ENCODE data around the gene VWA2.

Gene VWA2

GRCh38 chr10:114291076-114291475 is 52.0 kb downstream of the VWA2 start:
- H3K4me3 ChIP-seq (replicated peaks; ENCODE audit: low read depth, low read length), result no peak overlapping the region
- TF ChIP-seq CTCF (IDR thresholded peaks at IDR 0.05; ENCODE audit: low read length, missing control alignments), result no peak
- no peak for DNase-seq (ENCODE audit: low read depth)

- no peak for TF ChIP-seq CTCF (IDR thresholded peaks at IDR 0.05; ENCODE audit: low read length, missing control alignments)
- H3K4me3 ChIP-seq (replicated peaks; ENCODE audit: low read depth, low read length), result no peak overlapping the region
- DNase-seq (ENCODE audit: low read depth), result no peak
Observed at GRCh38 chr10:114291516-114291915, 52.5 kb downstream of the VWA2 start.

- no peak for DNase-seq (ENCODE audit: low read depth)
- H3K4me3 ChIP-seq (replicated peaks; ENCODE audit: low read depth, low read length), result no peak overlapping the region
- no peak for TF ChIP-seq CTCF (IDR thresholded peaks at IDR 0.05; ENCODE audit: low read length, missing control alignments)
Observed at GRCh38 chr10:114293075-114293474, 54.0 kb downstream of the VWA2 start.

- no peak for TF ChIP-seq CTCF (IDR thresholded peaks at IDR 0.05; ENCODE audit: low read length, missing control alignments)
- no peak for DNase-seq (ENCODE audit: low read depth)
- H3K4me3 ChIP-seq (replicated peaks; ENCODE audit: low read depth, low read length), result no peak overlapping the region
Observed at GRCh38 chr10:114294549-114294948, 55.5 kb downstream of the VWA2 start.

- H3K4me3 ChIP-seq (replicated peaks; ENCODE audit: low read depth, low read length), result no peak overlapping the region
- no peak for DNase-seq (ENCODE audit: low read depth)
- no peak for TF ChIP-seq CTCF (IDR thresholded peaks at IDR 0.05; ENCODE audit: low read length, missing control alignments)
Observed at GRCh38 chr10:114295393-114295792, 56.3 kb downstream of the VWA2 start.

GRCh38 chr10:114297136-114297705 is 58.2 kb downstream of the VWA2 start:
- no peak for TF ChIP-seq CTCF (IDR thresholded peaks at IDR 0.05; ENCODE audit: low read length, missing control alignments)
- no peak overlapping the region for H3K4me3 ChIP-seq (replicated peaks; ENCODE audit: low read depth, low read length)
- DNase-seq (ENCODE audit: low read depth), result no peak

- no peak for DNase-seq (ENCODE audit: low read depth)
- H3K4me3 ChIP-seq (replicated peaks; ENCODE audit: low read depth, low read length), result no peak overlapping the region
- no peak for TF ChIP-seq CTCF (IDR thresholded peaks at IDR 0.05; ENCODE audit: low read length, missing control alignments)
Observed at GRCh38 chr10:114300036-114300645, 61.1 kb downstream of the VWA2 start.
